HepG2 (cell line): ENCODE results near the gene ABCB9. TPM values are rescaled to one million over a fixed set of nuclear protein-coding genes. Genes with fewer than 3 reads are reported as not detected.
A peak's percentile ranks its signal among the peaks of the same experiment; 100 is the strongest.

ENCODE experiments used
- ATAC-seq: fragments of 200-7000 bp; cut with Tn5 transposase; 3 replicates; pipeline ENCODE4 v1.9.1; 2020; ENCODE audit warnings: mild to moderate bottlenecking, moderate library complexity
- BruUV-seq: library from RNA; stranded (reverse); fragments of 400-500 nt; replicated peaks from 2 replicates; lab custom pipeline; 2021; lab: Mats Ljungman, UMichigan
- CTCF ChIA-PET: fragments of 300-600 bp; formaldehyde crosslinking; extraction: SDS; loops from one replicate; lab custom pipeline; 2021; ENCODE audit warnings: low total read pairs, inconsistent platforms, low intra/inter-chr PET ratio; lab: Yijun Ruan, JAX
- POLR2A ChIA-PET: fragments of 350-600 bp; sonication (Branson Sonifier 250); formaldehyde crosslinking; loops from one replicate; lab custom pipeline; 2020; ENCODE audit warnings: antibody characterized with exemption, inconsistent platforms; lab: Yijun Ruan, JAX
- DNase-seq: peaks from one replicate; pipeline ENCODE4 v3.0.0-alpha.2; 2015; ENCODE audit warnings: low spot score
- FAIRE-seq: peaks from 3 replicates; lab custom pipeline; 2011; peaks lifted over from hg19 to GRCh38; lab: Jason Lieb, UNC
- H2AFZ ChIP-seq: one replicate; pipeline ENCODE4 v1.6.1; 2011; ENCODE audit warnings: low read length, inconsistent platforms
- H3K27ac ChIP-seq: fragments of 300-600 bp; 3 replicates; pipeline ENCODE4 v1.8.0; 2011; ENCODE audit warnings: mixed run types, mild to moderate bottlenecking, mixed read lengths, low read length, inconsistent platforms; ENCODE audit not compliant: insufficient read depth; ENCODE audit errors: extremely low read length
- H3K27me3 ChIP-seq, 2 experiments: fragments of 200-600 bp in 1 of 2; 2 replicates in 1 of 2; 3 replicates in 1 of 2; pipeline versions ENCODE4 v1.6.0 to v1.8.0; 2011; ENCODE audit warnings: low read length in 2 of 2, mild to moderate bottlenecking in 2 of 2, moderate library complexity in 2 of 2, inconsistent platforms in 1 of 2; ENCODE audit not compliant: insufficient read depth in 2 of 2, control insufficient read depth in 1 of 2
- H3K36me3 ChIP-seq, 2 experiments: fragments of 200-600 bp in 1 of 2; replicated peaks in 1 of 2; 2 replicates in 1 of 2; 3 replicates in 1 of 2; pipeline versions ENCODE4 v1.5.1 to v1.8.0; 2011; ENCODE audit warnings: low read length in 2 of 2, inconsistent platforms in 1 of 2; ENCODE audit not compliant: insufficient read depth in 2 of 2, control insufficient read depth in 1 of 2
- H3K4me1 ChIP-seq: 2 replicates; pipeline ENCODE4 v1.5.1; 2012; ENCODE audit warnings: low read length, inconsistent platforms; ENCODE audit not compliant: insufficient read depth
- H3K4me2 ChIP-seq: 2 replicates; pipeline ENCODE4 v1.6.0; 2011; ENCODE audit warnings: low read depth, low read length, inconsistent platforms
- H3K4me3 ChIP-seq, 3 experiments: fragments of 200-600 bp in 1 of 3; sonication (generic), shearing (Covaris generic) in 1 of 3; replicated peaks in 1 of 3; 2 replicates each; pipeline ENCODE4 v1.5.1; 2011 to 2016; ENCODE audit warnings: low read length in 3 of 3, inconsistent platforms in 2 of 3, low read depth in 2 of 3, mild to moderate bottlenecking in 2 of 3, control low read depth in 1 of 3, mixed read lengths in 1 of 3; ENCODE audit not compliant: insufficient read depth in 1 of 3
- H3K79me2 ChIP-seq: one replicate; pipeline ENCODE4 v1.6.1; 2011; ENCODE audit warnings: low read length, inconsistent platforms; ENCODE audit not compliant: insufficient read depth
- H3K9ac ChIP-seq: 2 replicates; pipeline ENCODE4 v1.6.0; 2011; ENCODE audit warnings: mild to moderate bottlenecking, low read depth, low read length, inconsistent platforms; ENCODE audit not compliant: insufficient read depth
- H3K9me3 ChIP-seq: 2 replicates; pipeline ENCODE4 v1.5.1; 2012; ENCODE audit warnings: mild to moderate bottlenecking, low read length
- H4K20me1 ChIP-seq: 2 replicates; pipeline ENCODE4 v1.6.0; 2011; ENCODE audit warnings: inconsistent platforms, mild to moderate bottlenecking, low read length, moderate library complexity; ENCODE audit not compliant: insufficient read depth
- ARID5B ChIP-seq: IDR thresholded peaks from 2 replicates; pipeline ENCODE4 v1.4.0; 2020; ENCODE audit warnings: mild to moderate bottlenecking, missing genetic modification reagents
- FOXC1 ChIP-seq: sonication (generic); formaldehyde crosslinking; IDR thresholded peaks from 2 replicates; pipeline ENCODE4 v1.8.0; 2022; ENCODE audit warnings: mild to moderate bottlenecking, missing genetic modification reagents, borderline replicate concordance
- GATAD2A ChIP-seq: IDR thresholded peaks from 2 replicates; pipeline ENCODE4 v1.6.1; 2016
- HNF4A ChIP-seq: sonication (generic); formaldehyde crosslinking; IDR thresholded peaks from 2 replicates; pipeline ENCODE4 v1.4.0; 2020; ENCODE audit warnings: missing genetic modification reagents
- HOXA3 ChIP-seq: sonication (generic); formaldehyde crosslinking; IDR thresholded peaks from 2 replicates; pipeline ENCODE4 v1.5.0; 2020; ENCODE audit warnings: missing genetic modification reagents
- KDM3A ChIP-seq: IDR thresholded peaks from 2 replicates; pipeline ENCODE4 v1.6.1; 2018; ENCODE audit warnings: low read depth, missing compliant biosample characterization
- NFE2L2 ChIP-seq: fragments of 150-350 bp; IDR thresholded peaks from 2 replicates; pipeline ENCODE4 v1.6.1; 2014; ENCODE audit warnings: low read length
- SP2 ChIP-seq: sonication (generic); formaldehyde crosslinking; IDR thresholded peaks from 2 replicates; pipeline ENCODE4 v1.5.1; 2020; ENCODE audit warnings: mild to moderate bottlenecking, missing genetic modification reagents
- UBTF ChIP-seq: sonication (generic); formaldehyde crosslinking; IDR thresholded peaks from 2 replicates; pipeline ENCODE4 v1.4.0; 2020; ENCODE audit warnings: mild to moderate bottlenecking, missing genetic modification reagents
- ZFP82 ChIP-seq: sonication (generic); formaldehyde crosslinking; IDR thresholded peaks from 2 replicates; pipeline ENCODE4 v1.5.1; 2020; ENCODE audit warnings: mild to moderate bottlenecking, missing genetic modification reagents, borderline replicate concordance
- ZMYM2 ChIP-seq: sonication (generic); formaldehyde crosslinking; IDR thresholded peaks from 2 replicates; pipeline ENCODE4 v1.8.0; 2022; ENCODE audit warnings: mild to moderate bottlenecking, missing genetic modification reagents
- ZNF629 ChIP-seq: sonication (generic); formaldehyde crosslinking; conservative IDR thresholded peaks from 2 replicates; pipeline ENCODE4 v1.5.0; 2020; ENCODE audit warnings: missing genetic modification reagents
- ZNF768 ChIP-seq: sonication (generic); formaldehyde crosslinking; IDR thresholded peaks from 2 replicates; pipeline ENCODE4 v1.4.0; 2020; ENCODE audit warnings: missing genetic modification reagents
- ZSCAN31 ChIP-seq: sonication (generic); formaldehyde crosslinking; IDR thresholded peaks from 2 replicates; pipeline ENCODE4 v1.5.0; 2020; ENCODE audit warnings: low read depth, mild to moderate bottlenecking, missing genetic modification reagents
- WGBS: methylation state at CpG from one replicate; pipeline ENCODE4 v1.1.6; 2017; ENCODE audit warnings: low lambda C conversion rate; 5-methylcytosine and 5-hydroxymethylcytosine counted together
- in situ Hi-C: cut with HindIII; loops from 2 replicates; pipeline ENCODE4 v1.10.0; 2017; ENCODE audit warnings: low pct_unique_long_range_greater_than_20kb; ENCODE audit not compliant: extremely low pct_ligation_motif_present
- intact Hi-C: fragments of 100-400 bp; cut with micrococcal nuclease; formaldehyde crosslinking; loops from one replicate; pipeline ENCODE4 v1.10.0; 2022; ENCODE audit not compliant: unreplicated experiment
- polyA plus RNA-seq, 8 experiments: library from polyadenylated mRNA; depleted of rRNA in 3 of 8; stranded (reverse) in 7 of 8; unstranded in 1 of 8; fragments of >200 nt; fragmentation: Illumina TruSeq in 4 of 8; extraction: Trizol in 4 of 8; gene quantifications; 2 replicates each; pipeline versions ENCODE4 v1.2.1 to v1.2.3, GENCODE V29; 2011 to 2016; ENCODE audit warnings: low read depth in 4 of 8, missing spikeins in 1 of 8, mixed read lengths in 1 of 8; ENCODE audit not compliant: insufficient read depth in 1 of 8
- total RNA-seq, 5 experiments: library from RNA; depleted of rRNA; stranded (reverse); fragments of >200 nt; fragmentation: Illumina TruSeq; extraction: Trizol; gene quantifications; 2 replicates each; pipeline ENCODE4 v1.2.3, GENCODE V29; 2016; ENCODE audit warnings: low read depth in 1 of 5
- TF ChIP-seq, protein P1 (sequence below): sonication (generic); formaldehyde crosslinking; conservative IDR thresholded peaks from 2 replicates; pipeline ENCODE4 v1.8.0; 2022; ENCODE audit warnings: mild to moderate bottlenecking, moderate library complexity, missing genetic modification reagents

ABCB9 gene
- total and polyA plus RNA-seq, 2 of the 13 experiments (the other 11 are each of a cell fraction or from before 2014, with no cell fraction given): 5.1 to 6.0 TPM

DNA sequence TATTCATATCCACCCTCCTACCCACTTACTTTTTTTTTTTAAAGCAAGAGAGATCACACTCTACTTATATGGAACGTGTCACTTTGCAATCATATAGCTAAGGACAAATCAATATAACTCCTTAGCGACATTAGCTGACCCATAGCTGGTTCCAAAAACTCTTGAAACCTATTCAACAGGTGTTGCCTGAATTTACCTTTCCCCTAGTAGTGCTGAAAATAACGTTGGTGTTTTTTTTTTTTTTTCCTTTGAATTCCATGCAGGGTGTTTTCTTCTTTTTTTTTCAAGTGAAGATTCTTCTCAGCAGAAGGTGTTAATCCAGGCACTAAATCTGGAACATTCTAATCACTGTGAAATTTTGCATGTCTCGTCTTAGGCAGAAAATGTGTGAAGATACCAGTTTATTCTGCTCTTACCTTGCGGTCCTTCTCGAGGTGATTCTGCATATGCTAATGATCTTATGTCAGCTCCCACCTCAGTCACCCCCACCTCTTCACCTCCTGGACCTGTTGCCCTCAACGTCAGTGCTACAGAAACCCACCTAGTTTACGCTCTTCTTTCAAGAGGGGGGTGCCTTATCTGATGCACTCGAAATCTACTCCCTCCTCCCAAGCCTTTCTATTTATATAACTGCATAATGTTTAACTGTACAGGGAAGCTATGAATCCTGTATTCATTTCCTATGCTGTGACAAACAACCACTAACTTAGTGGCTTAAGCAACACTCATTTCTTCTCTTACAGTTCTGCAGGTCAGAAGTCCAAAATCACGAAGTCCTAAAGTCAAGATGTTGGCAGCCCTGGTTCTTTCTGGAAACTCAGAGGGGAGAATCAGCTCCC is 63.2 kb downstream of the ABCB9 start (continued):
- no peak for TF ChIP-seq UBTF
- no peak for TF ChIP-seq NFE2L2
- no peak for TF ChIP-seq ZSCAN31 (CRISPR knock-in tag)
- TF ChIP-seq FOXC1 (CRISPR knock-in tag): no peak
- TF ChIP-seq ZNF629 (CRISPR knock-in tag): no peak

- peak; percentile 78 for DNase-seq
- Histone ChIP-seq H3K4me2 (peak overlapping the region; percentile 10; the same call in 1 of the 2 replicates), H3K9ac (no peak overlapping the region), H3K4me3 (no peak overlapping the region; a peak in 1 of 6 replicates), H3K9me3 (no peaks in the 10 kb centered on the region), H3K27ac (peak overlapping the region; percentile 60), H3K36me3 (no peaks in the 10 kb centered on the region), H3K4me1 (peaks cover 59% of the 10 kb centered on the region), H4K20me1 (no peaks in the 10 kb centered on the region), H3K27me3 (no peaks in the 10 kb centered on the region; a peak in 1 of 5 replicates), H2AFZ (no peak overlapping the region), H3K79me2 (peaks cover 9% of the 10 kb centered on the region)
- CTCF ChIA-PET: no interaction called here
- in situ Hi-C loops: no loop called here
- BruUV-seq: no TSS peak
- intact Hi-C loops: no loop called here
- peak; percentile 52 for FAIRE-seq
- 30% methylated on average over 6 of the region's 6 CpGs for WGBS
- ATAC-seq: no peak
- POLR2A ChIA-PET: interaction anchor here (0.9 to 4.1 kb wide), 4 partner anchors 12 to 333 kb away, joined by 3 to 19 read pairs (median 4); partner anchors contain the start of genes MPHOSPH9 and MTRFR
- TF ChIP-seq SP2 (no peak), GATAD2A (CRISPR knock-in tag) (peak; percentile 50; the same call in 1 of the 2 replicates), HNF4A (CRISPR knock-in tag) (peak; percentile 80), ZNF768 (no peak), ZFP82 (CRISPR knock-in tag) (no peak), KDM3A (CRISPR knock-in tag) (no peak), ZMYM2 (CRISPR knock-in tag) (peak; percentile 54; the same call in 1 of the 2 replicates), ARID5B (0 out of 2 replicates have a peak, but pooled peaks have one; percentile 17), HOXA3 (CRISPR knock-in tag) (peak; percentile 30; the same call in 1 of the 2 replicates)
- TF ChIP-seq, protein P1, sequence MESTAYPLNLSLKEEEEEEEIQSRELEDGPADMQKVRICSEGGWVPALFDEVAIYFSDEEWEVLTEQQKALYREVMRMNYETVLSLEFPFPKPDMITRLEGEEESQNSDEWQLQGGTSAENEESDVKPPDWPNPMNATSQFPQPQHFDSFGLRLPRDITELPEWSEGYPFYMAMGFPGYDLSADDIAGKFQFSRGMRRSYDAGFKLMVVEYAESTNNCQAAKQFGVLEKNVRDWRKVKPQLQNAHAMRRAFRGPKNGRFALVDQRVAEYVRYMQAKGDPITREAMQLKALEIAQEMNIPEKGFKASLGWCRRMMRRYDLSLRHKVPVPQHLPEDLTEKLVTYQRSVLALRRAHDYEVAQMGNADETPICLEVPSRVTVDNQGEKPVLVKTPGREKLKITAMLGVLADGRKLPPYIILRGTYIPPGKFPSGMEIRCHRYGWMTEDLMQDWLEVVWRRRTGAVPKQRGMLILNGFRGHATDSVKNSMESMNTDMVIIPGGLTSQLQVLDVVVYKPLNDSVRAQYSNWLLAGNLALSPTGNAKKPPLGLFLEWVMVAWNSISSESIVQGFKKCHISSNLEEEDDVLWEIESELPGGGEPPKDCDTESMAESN: no peak
Measured at GRCh38 chr12:122899887-122900286, 66.4 kb downstream of the ABCB9 start.
